ENCODE results near the gene SLC24A4.

Gene SLC24A4

DNA sequence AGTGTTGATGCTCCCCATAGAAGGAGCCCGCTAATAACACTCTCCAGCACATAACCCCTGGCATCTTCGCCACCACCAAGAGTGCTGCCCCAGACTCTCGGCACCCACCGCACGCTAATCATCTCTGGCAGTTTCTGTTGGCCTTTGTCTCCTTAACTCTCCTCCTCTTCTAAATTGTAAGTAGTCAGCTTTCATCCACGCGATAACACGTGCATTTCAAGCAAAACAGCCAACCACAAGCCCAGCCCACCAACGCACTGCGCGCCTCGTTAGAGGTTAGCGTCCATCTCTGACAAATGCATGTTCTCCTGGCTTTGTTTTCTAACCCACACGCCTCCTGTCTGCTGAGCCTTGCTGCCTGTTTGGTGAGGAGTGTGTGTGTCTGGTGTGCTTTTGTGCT lies 129.5 kb downstream of the SLC24A4 start:
- in situ Hi-C loops (cut with MboI; ENCODE audit: low sequenced_read_pairs) = no loop called here

GRCh38 chr14:92453691-92454090 lies 130.7 kb downstream of the SLC24A4 start:
- in situ Hi-C loops (cut with MboI; ENCODE audit: low sequenced_read_pairs) = no loop called here

DNA sequence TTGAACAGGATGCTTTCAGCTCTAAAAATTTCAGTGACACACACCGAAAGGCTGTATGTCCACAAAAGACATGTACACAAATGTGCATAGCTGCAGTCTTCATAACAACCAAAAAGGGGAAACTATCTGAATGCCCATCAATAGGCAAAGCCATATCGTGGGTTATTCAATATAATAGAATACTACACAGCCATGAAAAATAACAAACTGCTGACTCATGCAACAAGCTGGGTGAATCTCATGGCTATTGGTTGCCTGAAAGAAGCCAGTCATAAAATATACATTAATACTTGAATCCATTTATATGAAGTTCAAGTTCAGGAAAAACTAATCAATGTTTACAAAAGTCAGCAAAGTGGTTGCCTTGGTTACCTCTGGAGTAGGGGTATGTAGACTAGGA lies 132.3 kb downstream of the SLC24A4 start:
- in situ Hi-C loops (cut with MboI; ENCODE audit: low sequenced_read_pairs) = no loop called here

GRCh38 chr14:92456215-92457015 lies 133.4 kb downstream of the SLC24A4 start:
- in situ Hi-C loops (cut with MboI; ENCODE audit: low sequenced_read_pairs) = no loop called here

GRCh38 chr14:92457016-92457565 lies 134.1 kb downstream of the SLC24A4 start:
- in situ Hi-C loops (cut with MboI; ENCODE audit: low sequenced_read_pairs) = no loop called here

DNA sequence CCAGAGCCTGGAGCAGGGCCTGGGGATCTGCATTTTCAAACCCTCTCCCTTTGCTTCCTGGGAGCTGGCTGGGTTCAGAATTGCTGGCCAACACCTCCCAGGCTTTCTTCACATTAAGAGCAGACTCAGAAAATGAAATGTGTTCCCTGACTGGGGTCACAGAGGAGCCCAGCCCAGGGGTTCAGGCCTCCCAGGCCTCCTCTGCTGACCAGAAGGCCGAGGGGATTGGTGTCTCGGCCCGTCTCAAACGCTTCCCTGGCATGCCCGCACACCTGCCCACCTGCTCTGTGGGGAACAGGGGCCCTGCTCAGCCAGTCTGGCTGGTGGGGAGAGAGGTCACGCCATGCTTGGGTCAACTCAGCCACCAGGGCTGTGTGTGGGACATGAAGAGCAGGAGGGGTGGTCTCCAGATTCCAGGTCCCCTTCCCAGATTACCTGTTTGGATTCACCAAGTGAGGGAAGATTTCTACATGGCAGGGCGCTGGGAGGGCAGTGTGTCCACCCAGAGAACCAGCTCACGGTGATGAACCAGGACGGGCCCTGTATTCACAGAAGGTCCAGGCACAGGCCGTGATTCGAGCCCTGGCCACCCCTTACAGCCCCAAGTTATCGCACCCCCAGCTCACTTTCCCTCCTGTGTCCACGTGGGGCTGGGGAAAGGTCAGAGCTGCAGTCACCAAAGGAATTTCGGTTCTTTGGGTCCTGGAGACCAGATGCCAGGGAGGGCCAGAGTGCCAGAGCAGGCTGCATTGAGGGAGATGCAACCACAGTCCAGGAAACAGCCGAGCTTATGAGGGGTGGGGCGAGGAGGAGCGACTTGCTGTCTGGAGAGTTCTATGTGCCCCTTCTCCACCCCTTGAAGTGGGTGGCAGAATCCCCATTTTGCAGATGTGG lies 135.4 kb downstream of the SLC24A4 start:
- in situ Hi-C loops (cut with MboI; ENCODE audit: low sequenced_read_pairs) = no loop called here

DNA sequence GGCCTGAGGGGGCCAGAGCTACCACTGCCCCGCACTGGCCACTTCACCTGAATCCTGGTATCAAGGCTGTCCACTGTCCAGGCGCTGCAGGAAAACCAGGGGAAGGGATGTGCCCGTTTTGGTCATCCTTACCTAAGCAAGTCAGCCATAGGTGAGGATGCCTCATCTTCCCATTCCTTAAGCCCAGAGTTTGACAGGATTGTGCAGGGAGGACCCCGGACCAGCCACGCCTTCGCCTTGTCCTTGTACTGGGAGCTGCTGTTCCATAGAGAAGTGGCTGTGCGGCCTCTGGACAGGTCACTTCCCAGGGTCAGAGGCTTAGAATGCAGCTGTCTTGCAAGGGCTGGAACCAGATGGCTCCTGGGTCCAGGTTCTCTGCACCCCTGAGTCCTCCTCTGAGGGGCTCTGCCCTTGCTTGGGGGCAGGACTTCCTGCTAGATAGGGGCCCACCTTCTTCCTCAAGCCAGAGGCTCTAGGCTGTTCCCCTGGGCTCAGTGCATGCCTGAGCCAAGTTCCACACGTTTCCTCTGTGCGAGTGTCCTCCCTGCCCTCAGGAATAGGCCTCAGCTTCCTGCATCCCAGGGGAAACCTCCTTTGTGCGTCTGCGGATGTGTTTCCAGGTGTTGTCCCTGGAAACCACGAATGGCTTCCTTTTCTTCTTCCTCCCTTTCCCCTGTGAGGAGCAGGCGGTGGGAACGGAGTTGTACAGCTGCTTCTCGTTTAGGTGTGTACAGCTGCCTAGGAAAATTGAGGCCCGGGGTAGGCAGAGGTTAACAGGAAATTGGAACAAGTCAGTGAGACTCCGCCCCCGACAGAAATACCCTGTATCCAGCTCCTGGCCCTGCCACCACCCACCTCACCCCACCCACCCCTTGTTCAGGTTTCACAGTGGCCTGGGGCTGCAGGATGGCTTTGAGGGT lies 136.3 kb downstream of the SLC24A4 start:
- in situ Hi-C loops (cut with MboI; ENCODE audit: low sequenced_read_pairs) = no loop called here

DNA sequence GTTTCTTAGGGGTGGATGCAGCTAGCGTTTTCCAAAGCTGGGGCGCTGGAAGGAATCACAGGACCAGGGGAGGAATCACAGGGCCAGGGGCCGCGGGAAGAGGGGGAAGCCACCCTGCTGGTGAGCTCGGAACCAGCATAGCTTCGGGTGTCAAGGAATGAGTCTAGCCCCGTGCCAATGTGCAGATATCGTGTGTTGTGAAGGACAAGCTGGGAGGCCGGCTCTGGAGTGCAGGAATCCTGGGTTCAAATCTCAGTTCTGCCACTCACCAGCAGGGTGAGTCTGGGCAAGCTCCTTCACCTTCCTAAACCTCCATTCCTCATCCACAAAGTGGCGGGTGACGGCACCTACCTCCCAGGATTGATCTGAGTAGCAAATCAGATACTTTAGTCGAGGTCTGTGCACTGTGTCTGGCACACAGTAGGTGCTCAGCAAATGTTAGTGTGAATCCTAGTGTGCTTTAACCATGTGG lies 137.0 kb downstream of the SLC24A4 start:
- in situ Hi-C loops (cut with MboI; ENCODE audit: low sequenced_read_pairs) = no loop called here

DNA sequence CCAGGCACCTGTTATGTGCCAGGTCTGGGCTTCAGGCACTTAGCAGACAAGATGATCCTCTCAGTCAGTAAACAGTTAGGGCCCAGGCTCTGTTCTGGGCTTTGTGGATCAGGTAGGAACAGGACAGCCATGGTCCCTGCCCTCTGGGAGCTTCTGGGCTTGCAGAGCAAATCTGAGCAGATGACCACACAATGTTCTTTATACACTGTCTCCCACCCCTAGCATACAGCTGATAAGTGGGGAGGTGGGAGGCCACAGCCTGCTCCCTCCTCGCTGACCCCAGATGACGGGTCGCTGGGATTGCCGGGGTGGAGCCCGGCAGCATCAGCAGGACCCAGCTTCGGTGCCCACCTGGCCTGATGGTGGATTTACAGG lies 137.6 kb downstream of the SLC24A4 start:
- in situ Hi-C loops (cut with MboI; ENCODE audit: low sequenced_read_pairs) = no loop called here

- in situ Hi-C loops (cut with MboI; ENCODE audit: low sequenced_read_pairs) = no loop called here
These were observed 138.1 kb downstream of the SLC24A4 start for GRCh38 chr14:92460916-92461579.

- in situ Hi-C loops (cut with MboI; ENCODE audit: low sequenced_read_pairs) = no loop called here
These were observed 138.9 kb downstream of the SLC24A4 start for GRCh38 chr14:92461891-92462290.

DNA sequence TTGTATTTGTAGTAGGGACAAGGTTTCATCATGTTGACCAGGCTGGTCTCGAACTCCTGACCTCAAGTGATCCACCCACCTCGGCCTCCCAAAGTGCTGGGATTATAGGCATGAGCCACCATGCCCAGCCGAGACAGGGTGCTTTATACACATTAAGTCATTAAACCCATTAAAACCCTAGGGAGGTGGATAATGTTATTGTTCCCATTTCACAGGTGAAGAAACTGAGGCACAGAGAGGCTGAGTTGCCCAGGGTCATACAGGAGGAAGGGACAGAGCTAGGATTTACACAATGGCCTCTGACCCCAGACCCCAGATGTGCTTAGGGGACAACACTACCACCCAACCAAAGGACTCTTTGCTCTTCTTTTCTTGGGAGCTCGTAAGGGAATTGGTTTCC lies 139.6 kb downstream of the SLC24A4 start:
- in situ Hi-C loops (cut with MboI; ENCODE audit: low sequenced_read_pairs) = no loop called here

DNA sequence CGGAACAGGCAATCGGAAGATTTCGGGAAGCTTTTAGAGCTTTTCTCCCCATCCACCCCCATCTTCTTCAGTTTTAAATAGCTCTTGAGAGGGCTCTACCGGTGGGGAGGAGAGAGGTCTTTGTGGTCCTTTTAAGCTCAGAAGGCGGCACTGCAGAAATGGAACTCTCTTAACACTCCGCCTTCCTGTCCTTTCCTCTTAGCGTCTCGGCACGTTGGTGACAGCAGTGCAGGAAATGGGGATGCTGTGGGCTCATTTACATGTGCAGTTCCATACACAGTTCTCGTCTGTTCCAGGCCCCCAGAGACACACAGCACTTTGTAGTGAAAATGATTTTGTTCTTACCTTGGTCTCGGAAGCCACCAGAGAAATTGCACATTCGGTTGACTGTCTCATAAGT lies 140.2 kb downstream of the SLC24A4 start:
- in situ Hi-C loops (cut with MboI; ENCODE audit: low sequenced_read_pairs) = no loop called here

- in situ Hi-C loops (cut with MboI; ENCODE audit: low sequenced_read_pairs) = no loop called here
These were observed 141.2 kb downstream of the SLC24A4 start for GRCh38 chr14:92464156-92464555.

GRCh38 chr14:92464716-92465115 lies 141.8 kb downstream of the SLC24A4 start:
- in situ Hi-C loops (cut with MboI; ENCODE audit: low sequenced_read_pairs) = no loop called here

DNA sequence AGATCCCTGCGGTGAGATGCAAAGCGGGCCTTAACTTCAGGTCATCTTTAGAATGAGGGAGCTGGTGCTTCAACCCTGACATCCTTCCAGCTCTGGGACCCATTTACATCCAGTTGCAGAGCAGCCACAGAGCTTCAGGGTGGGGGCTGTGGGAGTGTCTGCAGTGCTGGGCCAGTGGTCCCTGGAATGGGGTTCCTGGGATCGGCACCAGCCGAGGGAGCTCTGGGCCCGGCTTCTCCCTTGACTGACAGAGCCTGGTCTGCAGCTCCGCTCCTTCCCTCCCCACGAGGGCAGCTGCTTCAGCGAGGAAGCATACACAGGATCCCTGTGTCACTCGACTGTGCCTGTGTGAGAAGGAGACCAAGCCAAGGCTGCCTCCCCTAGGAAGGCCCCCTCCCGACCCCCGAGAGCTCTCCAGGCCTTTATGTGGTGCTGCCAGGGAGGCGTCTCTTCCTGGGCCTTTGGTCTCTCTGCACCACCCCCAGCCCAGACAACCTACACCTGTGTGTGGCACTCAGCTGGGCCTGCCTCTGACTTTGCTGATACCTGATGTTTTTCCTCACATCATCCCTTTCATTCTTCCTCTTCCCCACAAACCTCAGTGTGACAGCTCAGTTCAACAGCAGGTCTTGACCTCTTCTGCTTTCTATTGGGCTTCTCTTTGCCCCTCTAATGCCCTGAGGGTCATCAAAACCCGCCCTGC lies 142.5 kb downstream of the SLC24A4 start:
- in situ Hi-C loops (cut with MboI; ENCODE audit: low sequenced_read_pairs) = no loop called here

DNA sequence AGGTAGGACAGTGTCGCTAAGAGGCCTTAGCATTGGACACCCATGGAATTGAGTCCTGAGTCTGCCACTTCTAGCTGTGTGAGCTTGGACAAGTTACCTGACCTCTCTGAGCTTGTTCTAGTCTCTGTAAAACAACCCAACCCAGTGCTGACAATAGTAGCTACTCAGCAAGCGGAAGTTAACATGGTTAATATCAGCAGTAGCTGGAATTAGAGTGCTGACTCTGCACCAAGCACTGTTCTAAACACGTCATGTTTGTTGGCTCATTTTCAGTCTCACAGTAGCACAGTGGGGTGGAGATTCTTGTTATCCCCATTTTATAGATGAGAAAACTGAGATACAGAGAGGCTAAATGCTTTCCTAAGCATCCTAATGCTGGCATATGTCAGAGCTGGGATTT lies 143.1 kb downstream of the SLC24A4 start:
- in situ Hi-C loops (cut with MboI; ENCODE audit: low sequenced_read_pairs) = no loop called here

- in situ Hi-C loops (cut with MboI; ENCODE audit: low sequenced_read_pairs) = no loop called here
These were observed 146.6 kb downstream of the SLC24A4 start for GRCh38 chr14:92469515-92469914.

GRCh38 chr14:92470215-92470614 lies 147.2 kb downstream of the SLC24A4 start:
- in situ Hi-C loops (cut with MboI; ENCODE audit: low sequenced_read_pairs) = no loop called here

Measured in HL-60/S4 treated with retinoic acid at 250 ng/mL for 4 days and 3 days (cell line).